EH (cell line): ENCODE results near the gene RAB44.
A peak's percentile ranks its signal among the peaks of the same experiment; 100 is the strongest.
"Not testable (repeated sequence)": the region's sequence is repeated elsewhere in the genome, so short reads cannot be mapped to it uniquely, and the experiment has no call there.

Experiments used
- DNase-seq: peaks from one replicate; pipeline ENCODE4 v3.0.0-alpha.2; 2015; ENCODE audit warnings: low read depth

The RAB44 gene

GRCh38 chr6:36713846-36714245 is 16.2 kb downstream of the RAB44 start:
- no peak for DNase-seq

- no peak for DNase-seq
Observed at GRCh38 chr6:36714511-36714910, 16.9 kb downstream of the RAB44 start.

GRCh38 chr6:36715469-36715868 is 17.8 kb downstream of the RAB44 start:
- DNase-seq = no peak

- no peak for DNase-seq
Observed at GRCh38 chr6:36716476-36717093, 19.0 kb downstream of the RAB44 start.

- DNase-seq = no peak
Observed at GRCh38 chr6:36717231-36717825, 19.7 kb downstream of the RAB44 start.

- DNase-seq = no peak
Observed at GRCh38 chr6:36717871-36718540, 20.4 kb downstream of the RAB44 start.

GRCh38 chr6:36718560-36718959 is 20.9 kb downstream of the RAB44 start:
- no peak for DNase-seq

- no peak for DNase-seq
Observed at GRCh38 chr6:36719126-36719525, 21.5 kb downstream of the RAB44 start.

GRCh38 chr6:36720251-36721141 is 22.9 kb downstream of the RAB44 start:
- DNase-seq = no peak

- no peak for DNase-seq
Observed at GRCh38 chr6:36721369-36722140, 23.9 kb downstream of the RAB44 start.

- no peak for DNase-seq
Observed at GRCh38 chr6:36722365-36722764, 24.7 kb downstream of the RAB44 start.

- DNase-seq = no peak
Observed at GRCh38 chr6:36722879-36723278, 25.3 kb downstream of the RAB44 start.

- DNase-seq = not testable (repeated sequence)
Observed at GRCh38 chr6:36723992-36724391, 26.4 kb downstream of the RAB44 start.

GRCh38 chr6:36724514-36725390 is 27.1 kb downstream of the RAB44 start:
- DNase-seq = peak; percentile 71

- no peak for DNase-seq
Observed at GRCh38 chr6:36725581-36725980, 28.0 kb downstream of the RAB44 start.

GRCh38 chr6:36727505-36728021 is 29.9 kb downstream of the RAB44 start:
- DNase-seq = peak; percentile 54

GRCh38 chr6:36728289-36729160 is 30.9 kb downstream of the RAB44 start:
- DNase-seq = no peak

GRCh38 chr6:36729161-36729524 is 31.5 kb downstream of the RAB44 start:
- peak; percentile 64 for DNase-seq
